Measurements from ENCODE around the gene CISH. TPM values are rescaled to one million over a fixed set of nuclear protein-coding genes. Genes with fewer than 3 reads are reported as not detected.

Gene CISH
- total and polyA plus RNA-seq, 9 of the 15 experiments (the other 6 are each of a cell fraction or from before 2014, with no cell fraction given), result 1.7 to 47.7 (median 18.3) TPM

DNA sequence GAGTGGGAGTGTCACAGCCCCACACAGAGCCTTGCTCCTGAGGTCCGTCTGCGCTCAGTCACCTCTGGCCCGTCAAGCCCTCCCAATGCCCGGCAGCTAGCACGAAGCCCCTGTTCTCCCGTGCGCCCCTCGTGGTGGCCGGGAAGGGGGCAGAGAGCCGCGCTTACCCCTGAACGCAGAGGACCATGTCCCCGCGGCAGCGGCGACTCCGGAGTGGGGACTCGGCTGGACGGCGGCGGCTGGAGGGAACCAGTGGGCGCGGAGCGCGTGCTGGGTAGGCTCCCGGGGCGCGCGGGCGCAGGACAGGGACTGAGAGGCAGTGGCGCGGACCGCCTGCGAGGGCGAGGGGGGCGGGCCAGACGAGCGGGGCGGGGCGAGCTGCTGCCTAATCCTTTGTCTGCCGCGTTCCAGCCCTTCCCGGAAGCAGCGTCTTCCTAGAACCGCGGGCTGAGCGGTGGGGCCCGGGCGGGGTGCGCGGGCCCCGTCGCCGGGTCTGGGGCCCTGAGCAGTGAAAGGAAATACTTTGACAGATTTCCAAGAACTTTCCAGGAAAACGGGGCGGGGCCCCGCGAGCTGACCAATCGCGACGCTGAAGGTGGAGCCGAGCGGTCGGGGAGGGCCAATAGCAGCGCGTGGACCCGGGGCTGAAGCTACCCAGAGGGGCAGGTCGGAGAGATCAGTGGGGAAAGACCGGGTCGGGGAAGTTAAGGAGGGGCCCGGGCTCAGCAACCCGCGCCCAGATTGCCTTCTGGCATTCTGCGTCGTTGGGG is at the start of gene CISH (continued):
- TF ChIP-seq, protein P1, sequence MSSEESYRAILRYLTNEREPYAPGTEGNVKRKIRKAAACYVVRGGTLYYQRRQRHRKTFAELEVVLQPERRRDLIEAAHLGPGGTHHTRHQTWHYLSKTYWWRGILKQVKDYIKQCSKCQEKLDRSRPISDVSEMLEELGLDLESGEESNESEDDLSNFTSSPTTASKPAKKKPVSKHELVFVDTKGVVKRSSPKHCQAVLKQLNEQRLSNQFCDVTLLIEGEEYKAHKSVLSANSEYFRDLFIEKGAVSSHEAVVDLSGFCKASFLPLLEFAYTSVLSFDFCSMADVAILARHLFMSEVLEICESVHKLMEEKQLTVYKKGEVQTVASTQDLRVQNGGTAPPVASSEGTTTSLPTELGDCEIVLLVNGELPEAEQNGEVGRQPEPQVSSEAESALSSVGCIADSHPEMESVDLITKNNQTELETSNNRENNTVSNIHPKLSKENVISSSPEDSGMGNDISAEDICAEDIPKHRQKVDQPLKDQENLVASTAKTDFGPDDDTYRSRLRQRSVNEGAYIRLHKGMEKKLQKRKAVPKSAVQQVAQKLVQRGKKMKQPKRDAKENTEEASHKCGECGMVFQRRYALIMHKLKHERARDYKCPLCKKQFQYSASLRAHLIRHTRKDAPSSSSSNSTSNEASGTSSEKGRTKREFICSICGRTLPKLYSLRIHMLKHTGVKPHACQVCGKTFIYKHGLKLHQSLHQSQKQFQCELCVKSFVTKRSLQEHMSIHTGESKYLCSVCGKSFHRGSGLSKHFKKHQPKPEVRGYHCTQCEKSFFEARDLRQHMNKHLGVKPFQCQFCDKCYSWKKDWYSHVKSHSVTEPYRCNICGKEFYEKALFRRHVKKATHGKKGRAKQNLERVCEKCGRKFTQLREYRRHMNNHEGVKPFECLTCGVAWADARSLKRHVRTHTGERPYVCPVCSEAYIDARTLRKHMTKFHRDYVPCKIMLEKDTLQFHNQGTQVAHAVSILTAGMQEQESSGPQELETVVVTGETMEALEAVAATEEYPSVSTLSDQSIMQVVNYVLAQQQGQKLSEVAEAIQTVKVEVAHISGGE (CRISPR knock-in tag; IDR thresholded peaks at IDR 0.05), result peak in 1 of 3 experiments; percentile 65; a peak in 2 of 6 replicates
- no peak for TF ChIP-seq ZNF23 (CRISPR knock-in tag; IDR thresholded peaks at IDR 0.05)
- TF ChIP-seq, protein P2, sequence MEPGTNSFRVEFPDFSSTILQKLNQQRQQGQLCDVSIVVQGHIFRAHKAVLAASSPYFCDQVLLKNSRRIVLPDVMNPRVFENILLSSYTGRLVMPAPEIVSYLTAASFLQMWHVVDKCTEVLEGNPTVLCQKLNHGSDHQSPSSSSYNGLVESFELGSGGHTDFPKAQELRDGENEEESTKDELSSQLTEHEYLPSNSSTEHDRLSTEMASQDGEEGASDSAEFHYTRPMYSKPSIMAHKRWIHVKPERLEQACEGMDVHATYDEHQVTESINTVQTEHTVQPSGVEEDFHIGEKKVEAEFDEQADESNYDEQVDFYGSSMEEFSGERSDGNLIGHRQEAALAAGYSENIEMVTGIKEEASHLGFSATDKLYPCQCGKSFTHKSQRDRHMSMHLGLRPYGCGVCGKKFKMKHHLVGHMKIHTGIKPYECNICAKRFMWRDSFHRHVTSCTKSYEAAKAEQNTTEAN (CRISPR knock-in tag; IDR thresholded peaks at IDR 0.05), result no peak
- TF ChIP-seq ZKSCAN1 (IDR thresholded peaks at IDR 0.05; ENCODE audit: low read depth, low read length), result no peak
- no peak for TF ChIP-seq ZNF232 (CRISPR knock-in tag; IDR thresholded peaks at IDR 0.05)
- TF ChIP-seq, protein P3, sequence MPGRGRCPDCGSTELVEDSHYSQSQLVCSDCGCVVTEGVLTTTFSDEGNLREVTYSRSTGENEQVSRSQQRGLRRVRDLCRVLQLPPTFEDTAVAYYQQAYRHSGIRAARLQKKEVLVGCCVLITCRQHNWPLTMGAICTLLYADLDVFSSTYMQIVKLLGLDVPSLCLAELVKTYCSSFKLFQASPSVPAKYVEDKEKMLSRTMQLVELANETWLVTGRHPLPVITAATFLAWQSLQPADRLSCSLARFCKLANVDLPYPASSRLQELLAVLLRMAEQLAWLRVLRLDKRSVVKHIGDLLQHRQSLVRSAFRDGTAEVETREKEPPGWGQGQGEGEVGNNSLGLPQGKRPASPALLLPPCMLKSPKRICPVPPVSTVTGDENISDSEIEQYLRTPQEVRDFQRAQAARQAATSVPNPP (IDR thresholded peaks at IDR 0.05; ENCODE audit: borderline replicate concordance, insufficient read depth, insufficient read length), result no peak
- TF ChIP-seq ZNF217 (CRISPR knock-in tag; IDR thresholded peaks at IDR 0.05), result no peak
- peak; percentile 82 for TF ChIP-seq TAF1 (IDR thresholded peaks at IDR 0.05; ENCODE audit: control insufficient read depth, extremely low read depth, insufficient read depth, low read length, severe bottlenecking)
- TF ChIP-seq, protein P4, sequence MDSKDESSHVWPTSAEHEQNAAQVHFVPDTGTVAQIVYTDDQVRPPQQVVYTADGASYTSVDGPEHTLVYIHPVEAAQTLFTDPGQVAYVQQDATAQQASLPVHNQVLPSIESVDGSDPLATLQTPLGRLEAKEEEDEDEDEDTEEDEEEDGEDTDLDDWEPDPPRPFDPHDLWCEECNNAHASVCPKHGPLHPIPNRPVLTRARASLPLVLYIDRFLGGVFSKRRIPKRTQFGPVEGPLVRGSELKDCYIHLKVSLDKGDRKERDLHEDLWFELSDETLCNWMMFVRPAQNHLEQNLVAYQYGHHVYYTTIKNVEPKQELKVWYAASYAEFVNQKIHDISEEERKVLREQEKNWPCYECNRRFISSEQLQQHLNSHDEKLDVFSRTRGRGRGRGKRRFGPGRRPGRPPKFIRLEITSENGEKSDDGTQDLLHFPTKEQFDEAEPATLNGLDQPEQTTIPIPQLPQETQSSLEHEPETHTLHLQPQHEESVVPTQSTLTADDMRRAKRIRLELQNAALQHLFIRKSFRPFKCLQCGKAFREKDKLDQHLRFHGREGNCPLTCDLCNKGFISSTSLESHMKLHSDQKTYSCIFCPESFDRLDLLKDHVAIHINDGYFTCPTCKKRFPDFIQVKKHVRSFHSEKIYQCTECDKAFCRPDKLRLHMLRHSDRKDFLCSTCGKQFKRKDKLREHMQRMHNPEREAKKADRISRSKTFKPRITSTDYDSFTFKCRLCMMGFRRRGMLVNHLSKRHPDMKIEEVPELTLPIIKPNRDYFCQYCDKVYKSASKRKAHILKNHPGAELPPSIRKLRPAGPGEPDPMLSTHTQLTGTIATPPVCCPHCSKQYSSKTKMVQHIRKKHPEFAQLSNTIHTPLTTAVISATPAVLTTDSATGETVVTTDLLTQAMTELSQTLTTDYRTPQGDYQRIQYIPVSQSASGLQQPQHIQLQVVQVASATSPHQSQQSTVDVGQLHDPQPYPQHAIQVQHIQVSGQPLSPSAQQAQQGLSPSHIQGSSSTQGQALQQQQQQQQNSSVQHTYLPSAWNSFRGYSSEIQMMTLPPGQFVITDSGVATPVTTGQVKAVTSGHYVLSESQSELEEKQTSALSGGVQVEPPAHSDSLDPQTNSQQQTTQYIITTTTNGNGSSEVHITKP (IDR thresholded peaks at IDR 0.05; ENCODE audit: partially characterized antibody), result peak; percentile 57
- no peak for TF ChIP-seq NR1H2 (CRISPR knock-in tag; IDR thresholded peaks at IDR 0.05)
- TF ChIP-seq, protein P5, sequence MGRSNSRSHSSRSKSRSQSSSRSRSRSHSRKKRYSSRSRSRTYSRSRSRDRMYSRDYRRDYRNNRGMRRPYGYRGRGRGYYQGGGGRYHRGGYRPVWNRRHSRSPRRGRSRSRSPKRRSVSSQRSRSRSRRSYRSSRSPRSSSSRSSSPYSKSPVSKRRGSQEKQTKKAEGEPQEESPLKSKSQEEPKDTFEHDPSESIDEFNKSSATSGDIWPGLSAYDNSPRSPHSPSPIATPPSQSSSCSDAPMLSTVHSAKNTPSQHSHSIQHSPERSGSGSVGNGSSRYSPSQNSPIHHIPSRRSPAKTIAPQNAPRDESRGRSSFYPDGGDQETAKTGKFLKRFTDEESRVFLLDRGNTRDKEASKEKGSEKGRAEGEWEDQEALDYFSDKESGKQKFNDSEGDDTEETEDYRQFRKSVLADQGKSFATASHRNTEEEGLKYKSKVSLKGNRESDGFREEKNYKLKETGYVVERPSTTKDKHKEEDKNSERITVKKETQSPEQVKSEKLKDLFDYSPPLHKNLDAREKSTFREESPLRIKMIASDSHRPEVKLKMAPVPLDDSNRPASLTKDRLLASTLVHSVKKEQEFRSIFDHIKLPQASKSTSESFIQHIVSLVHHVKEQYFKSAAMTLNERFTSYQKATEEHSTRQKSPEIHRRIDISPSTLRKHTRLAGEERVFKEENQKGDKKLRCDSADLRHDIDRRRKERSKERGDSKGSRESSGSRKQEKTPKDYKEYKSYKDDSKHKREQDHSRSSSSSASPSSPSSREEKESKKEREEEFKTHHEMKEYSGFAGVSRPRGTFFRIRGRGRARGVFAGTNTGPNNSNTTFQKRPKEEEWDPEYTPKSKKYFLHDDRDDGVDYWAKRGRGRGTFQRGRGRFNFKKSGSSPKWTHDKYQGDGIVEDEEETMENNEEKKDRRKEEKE (IDR thresholded peaks at IDR 0.05; ENCODE audit: borderline replicate concordance in 1 of 2, control insufficient read depth in 1 of 2, low read depth in 2 of 2, low read length in 1 of 2), result no peak
- TF ChIP-seq SRSF3 (IDR thresholded peaks at IDR 0.05; ENCODE audit: insufficient read depth, low read length), result no peak

Data from K562 (cell line).